ENCODE results near the gene DNAJB11. TPM values are rescaled to one million over a fixed set of nuclear protein-coding genes. Genes with fewer than 3 reads are reported as not detected.

The DNAJB11 gene
- total RNA-seq, 1 experiment from 2014 or later: 87.9 TPM

- ChIA-PET POLR2A (interaction anchor here (0.6 to 1.3 kb wide), 5 partner anchors 47 to 1620 kb away, joined by 3 to 10 read pairs (median 4); partner anchors contain the start of gene EIF4A2), CTCF (interaction anchor here (0.9 to 1.2 kb wide), 3 partner anchors 29 to 47 kb away, joined by 3 to 4 read pairs (median 3); no protein-coding TSS in a partner anchor)
- no peak for ATAC-seq
- Histone ChIP-seq H3K9me3 (ENCODE audit: control insufficient read depth, insufficient read depth, low read depth, low read length) (no peaks in the 10 kb centered on the region), H3K4me3 (ENCODE audit: low read depth in 2 of 2, low read length in 2 of 2) (peak overlapping the region; percentile 81 to 87), H3K27me3 (ENCODE audit: control insufficient read depth, insufficient read depth, low read length) (no peaks in the 10 kb centered on the region), H3K36me3 (ENCODE audit: control insufficient read depth, insufficient read depth, low read length) (peaks cover 33% of the 10 kb centered on the region), H3K27ac (ENCODE audit: low read length) (peak overlapping the region; percentile 85), H3K4me1 (ENCODE audit: control insufficient read depth, insufficient read depth, low read length) (peaks cover 15% of the 10 kb centered on the region)
- intact Hi-C loops (cut with micrococcal nuclease; ENCODE audit: unreplicated experiment): no loop called here
- no peak for DNase-seq (ENCODE audit: low read depth, low spot score)
- in situ Hi-C loops (cut with HindIII; ENCODE audit: low pct_unique_long_range_greater_than_20kb, low sequenced_read_pairs): no loop called here
- BruUV-seq (replicated peaks): TSS peak; percentile 94
- TF ChIP-seq, protein P1, sequence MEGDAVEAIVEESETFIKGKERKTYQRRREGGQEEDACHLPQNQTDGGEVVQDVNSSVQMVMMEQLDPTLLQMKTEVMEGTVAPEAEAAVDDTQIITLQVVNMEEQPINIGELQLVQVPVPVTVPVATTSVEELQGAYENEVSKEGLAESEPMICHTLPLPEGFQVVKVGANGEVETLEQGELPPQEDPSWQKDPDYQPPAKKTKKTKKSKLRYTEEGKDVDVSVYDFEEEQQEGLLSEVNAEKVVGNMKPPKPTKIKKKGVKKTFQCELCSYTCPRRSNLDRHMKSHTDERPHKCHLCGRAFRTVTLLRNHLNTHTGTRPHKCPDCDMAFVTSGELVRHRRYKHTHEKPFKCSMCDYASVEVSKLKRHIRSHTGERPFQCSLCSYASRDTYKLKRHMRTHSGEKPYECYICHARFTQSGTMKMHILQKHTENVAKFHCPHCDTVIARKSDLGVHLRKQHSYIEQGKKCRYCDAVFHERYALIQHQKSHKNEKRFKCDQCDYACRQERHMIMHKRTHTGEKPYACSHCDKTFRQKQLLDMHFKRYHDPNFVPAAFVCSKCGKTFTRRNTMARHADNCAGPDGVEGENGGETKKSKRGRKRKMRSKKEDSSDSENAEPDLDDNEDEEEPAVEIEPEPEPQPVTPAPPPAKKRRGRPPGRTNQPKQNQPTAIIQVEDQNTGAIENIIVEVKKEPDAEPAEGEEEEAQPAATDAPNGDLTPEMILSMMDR (IDR thresholded peaks at IDR 0.05): no peak
- 0 out of 2 replicates have a peak, but pooled peaks have one; percentile 3 for TF ChIP-seq TCF7L2 (IDR thresholded peaks at IDR 0.05; ENCODE audit: low read depth, low read length)
- TF ChIP-seq, protein P2, sequence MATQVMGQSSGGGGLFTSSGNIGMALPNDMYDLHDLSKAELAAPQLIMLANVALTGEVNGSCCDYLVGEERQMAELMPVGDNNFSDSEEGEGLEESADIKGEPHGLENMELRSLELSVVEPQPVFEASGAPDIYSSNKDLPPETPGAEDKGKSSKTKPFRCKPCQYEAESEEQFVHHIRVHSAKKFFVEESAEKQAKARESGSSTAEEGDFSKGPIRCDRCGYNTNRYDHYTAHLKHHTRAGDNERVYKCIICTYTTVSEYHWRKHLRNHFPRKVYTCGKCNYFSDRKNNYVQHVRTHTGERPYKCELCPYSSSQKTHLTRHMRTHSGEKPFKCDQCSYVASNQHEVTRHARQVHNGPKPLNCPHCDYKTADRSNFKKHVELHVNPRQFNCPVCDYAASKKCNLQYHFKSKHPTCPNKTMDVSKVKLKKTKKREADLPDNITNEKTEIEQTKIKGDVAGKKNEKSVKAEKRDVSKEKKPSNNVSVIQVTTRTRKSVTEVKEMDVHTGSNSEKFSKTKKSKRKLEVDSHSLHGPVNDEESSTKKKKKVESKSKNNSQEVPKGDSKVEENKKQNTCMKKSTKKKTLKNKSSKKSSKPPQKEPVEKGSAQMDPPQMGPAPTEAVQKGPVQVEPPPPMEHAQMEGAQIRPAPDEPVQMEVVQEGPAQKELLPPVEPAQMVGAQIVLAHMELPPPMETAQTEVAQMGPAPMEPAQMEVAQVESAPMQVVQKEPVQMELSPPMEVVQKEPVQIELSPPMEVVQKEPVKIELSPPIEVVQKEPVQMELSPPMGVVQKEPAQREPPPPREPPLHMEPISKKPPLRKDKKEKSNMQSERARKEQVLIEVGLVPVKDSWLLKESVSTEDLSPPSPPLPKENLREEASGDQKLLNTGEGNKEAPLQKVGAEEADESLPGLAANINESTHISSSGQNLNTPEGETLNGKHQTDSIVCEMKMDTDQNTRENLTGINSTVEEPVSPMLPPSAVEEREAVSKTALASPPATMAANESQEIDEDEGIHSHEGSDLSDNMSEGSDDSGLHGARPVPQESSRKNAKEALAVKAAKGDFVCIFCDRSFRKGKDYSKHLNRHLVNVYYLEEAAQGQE (IDR thresholded peaks at IDR 0.05; ENCODE audit: insufficient read depth in 1 of 2, low read depth in 2 of 2, low read length in 1 of 2): no peak
These were observed 783 bp upstream of the DNAJB11 start for GRCh38 chr3:186569779-186570095.

DNA sequence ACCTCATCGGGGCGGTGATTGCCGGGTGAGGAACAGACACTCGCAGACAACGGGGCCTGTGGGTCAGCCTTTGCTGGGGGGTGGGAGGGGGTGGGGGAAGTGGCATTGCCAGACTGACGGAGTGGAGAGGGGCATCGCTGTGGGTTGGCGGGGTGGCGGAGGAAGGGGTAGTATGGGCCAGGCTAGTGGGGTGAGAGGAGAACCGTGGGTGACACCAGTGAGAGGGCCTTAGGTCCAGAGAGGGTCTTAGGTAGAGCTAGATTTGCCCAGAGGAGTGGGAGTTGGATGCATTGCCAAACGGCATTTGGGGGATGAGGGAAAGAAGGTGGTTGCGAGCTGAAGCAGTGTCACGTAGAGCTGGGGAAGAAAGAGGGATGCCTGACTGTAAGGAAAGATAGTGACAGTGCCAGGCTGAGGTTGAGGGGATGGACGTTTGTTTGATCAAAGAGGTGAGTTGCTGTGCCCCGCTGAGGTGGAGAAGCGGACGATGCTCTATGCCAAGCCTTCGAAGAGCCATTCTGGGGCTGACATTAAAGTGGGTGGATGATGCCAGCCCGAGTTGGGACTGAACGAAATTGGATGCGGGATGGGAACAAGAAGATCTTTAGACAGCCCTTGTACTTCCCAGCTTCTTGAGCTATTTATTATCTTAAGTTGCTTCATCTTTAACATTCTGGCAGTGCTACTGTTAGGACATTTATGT lies 572 bp downstream of the DNAJB11 start:
- ATAC-seq (no peak), DNase-seq (ENCODE audit: low read depth, low spot score) (no peak)
- in situ Hi-C loops (cut with HindIII; ENCODE audit: low pct_unique_long_range_greater_than_20kb, low sequenced_read_pairs) (no loop called here), intact Hi-C loops (cut with micrococcal nuclease; ENCODE audit: unreplicated experiment) (no loop called here)
- H3K27ac ChIP-seq (ENCODE audit: low read length): peak overlapping the region; percentile 81
- peaks cover 46% of the 10 kb centered on the region for H3K36me3 ChIP-seq (ENCODE audit: control insufficient read depth, insufficient read depth, low read length)
- POLR2A ChIA-PET: interaction anchor here (1.3 kb wide), 1 partner anchor 213 kb away, joined by 10 read pairs; the partner anchor contains the start of gene EIF4A2
- peaks cover 15% of the 10 kb centered on the region for H3K4me1 ChIP-seq (ENCODE audit: control insufficient read depth, insufficient read depth, low read length)
- H3K9me3 ChIP-seq (ENCODE audit: control insufficient read depth, insufficient read depth, low read depth, low read length): no peaks in the 10 kb centered on the region
- no peak for TF ChIP-seq TCF7L2 (IDR thresholded peaks at IDR 0.05; ENCODE audit: low read depth, low read length)
- no peak for TF ChIP-seq POLR2AphosphoS5 (IDR thresholded peaks at IDR 0.05; ENCODE audit: low read depth, low read length)
- TF ChIP-seq, protein P1 (IDR thresholded peaks at IDR 0.05): no peak
- no peak for TF ChIP-seq SIN3A (IDR thresholded peaks at IDR 0.05; ENCODE audit: borderline replicate concordance, insufficient read depth, low read depth, low read length)
- TF ChIP-seq, protein P2 (IDR thresholded peaks at IDR 0.05; ENCODE audit: insufficient read depth in 1 of 2, low read depth in 2 of 2, low read length in 1 of 2): no peak
- CTCF ChIA-PET: interaction anchor here (0.9 to 1.2 kb wide), 3 partner anchors 30 to 46 kb away, joined by 3 to 4 read pairs (median 3); no protein-coding TSS in a partner anchor
- BruUV-seq (replicated peaks): TSS peak; percentile 81
- H3K27me3 ChIP-seq (ENCODE audit: control insufficient read depth, insufficient read depth, low read length): no peaks in the 10 kb centered on the region
- H3K4me3 ChIP-seq (ENCODE audit: low read depth in 2 of 2, low read length in 2 of 2): peak overlapping the region; percentile 87 to 94
